Measurements from ENCODE around the gene TMEM156.
A peak's percentile ranks its signal among the peaks of the same experiment; 100 is the strongest.

Gene TMEM156

DNA sequence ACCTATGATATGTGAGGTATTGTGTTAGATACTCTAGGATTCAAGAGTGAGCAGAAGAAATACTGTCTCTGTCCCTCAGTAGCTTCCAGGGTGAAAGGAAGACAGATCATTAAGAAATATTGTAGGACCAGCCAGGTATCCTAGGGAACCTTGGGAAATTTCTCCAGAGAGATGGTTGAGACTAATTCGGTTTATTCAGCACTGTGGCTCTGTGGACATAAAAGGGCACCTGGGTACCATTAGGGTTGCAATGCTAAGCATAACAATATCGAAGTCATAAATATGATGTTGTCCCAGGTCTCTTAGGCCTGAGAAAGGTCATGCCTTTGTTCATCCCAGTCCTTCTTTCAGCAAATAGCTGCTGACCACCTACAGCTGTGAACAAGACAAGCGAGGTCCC lies 103.6 kb downstream of the TMEM156 start:
- Histone ChIP-seq H3K4me2 (ENCODE audit: low read length, poor library complexity, severe bottlenecking) (no peak overlapping the region), H3K79me1 (replicated peaks; ENCODE audit: low read length, poor library complexity, severe bottlenecking) (peaks cover 23% of the 10 kb centered on the region), H2BK12ac (ENCODE audit: low read length in 2 of 2) (no peak overlapping the region), H2AK5ac (ENCODE audit: low read length, severe bottlenecking) (no peak overlapping the region), H3K9ac (ENCODE audit: low read length) (no peak overlapping the region), H3K4ac (ENCODE audit: low read depth in 1 of 2, low read length in 2 of 2) (no peak overlapping the region), H3K9me3 (ENCODE audit: control insufficient read depth, low read length) (no peaks in the 10 kb centered on the region), H2AFZ (ENCODE audit: low read depth, low read length) (no peak overlapping the region), H2BK120ac (ENCODE audit: low read depth, low read length) (no peak overlapping the region), H3K27ac (ENCODE audit: low read length, poor library complexity, severe bottlenecking) (no peak overlapping the region), H3K18ac (ENCODE audit: low read depth in 1 of 2, low read length in 2 of 2) (no peak overlapping the region), H3K4me3 (ENCODE audit: insufficient read depth in 1 of 2, low read depth in 1 of 2, low read length in 2 of 2) (no peak overlapping the region), H4K8ac (ENCODE audit: low read length) (no peak overlapping the region), H4K91ac (ENCODE audit: low read length) (no peak overlapping the region), H3K36me3 (ENCODE audit: control insufficient read depth in 1 of 2, insufficient read depth in 2 of 2, low read depth in 1 of 2, low read length in 2 of 2) (peaks cover 28 to 97% of the 10 kb centered on the region in 2 experiments), H3K27me3 (ENCODE audit: control insufficient read depth in 1 of 2, insufficient read depth in 1 of 2, low read length in 2 of 2) (no peaks in the 10 kb centered on the region), H3K23ac (ENCODE audit: low read length in 2 of 2) (no peak overlapping the region), H2BK5ac (ENCODE audit: low read depth, low read length, poor library complexity, severe bottlenecking) (no peak overlapping the region), H2BK15ac (ENCODE audit: low read depth, poor library complexity, severe bottlenecking) (no peak overlapping the region), H3K14ac (ENCODE audit: low read length in 2 of 2) (no peak overlapping the region), H3K4me1 (ENCODE audit: control insufficient read depth, insufficient read depth, low read depth, low read length) (peaks cover 7% of the 10 kb centered on the region)
- no peak for DNase-seq
- 97% methylated on average over 3 of the region's 3 CpGs for WGBS

DNA sequence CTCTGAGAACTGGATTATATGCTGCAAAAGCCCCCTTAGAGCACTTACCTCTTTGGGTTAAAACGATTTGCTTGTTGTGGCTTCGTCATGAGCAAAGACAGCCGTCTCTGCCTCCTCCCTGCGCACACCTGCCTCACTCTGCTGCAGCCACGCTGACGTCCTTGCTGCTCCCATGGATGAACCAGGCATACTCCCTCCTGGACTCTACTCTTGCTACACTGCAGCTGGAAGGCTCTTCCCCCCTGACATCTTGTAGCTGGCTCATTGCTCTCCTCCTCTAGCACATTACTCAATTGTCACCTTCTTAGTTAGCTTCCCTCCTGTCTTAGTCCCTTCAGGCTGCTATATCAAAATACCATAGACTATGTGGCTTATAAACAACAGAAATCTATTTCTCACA lies 105.3 kb downstream of the TMEM156 start:
- no peak overlapping the region for H3K4me3 ChIP-seq (ENCODE audit: insufficient read depth in 1 of 2, low read depth in 1 of 2, low read length in 2 of 2)
- no peak overlapping the region for H3K27ac ChIP-seq (ENCODE audit: low read length, poor library complexity, severe bottlenecking)
- peaks cover 11% of the 10 kb centered on the region for H3K4me1 ChIP-seq (ENCODE audit: control insufficient read depth, insufficient read depth, low read depth, low read length)
- H3K9ac ChIP-seq (ENCODE audit: low read length) = no peak overlapping the region
- no peak overlapping the region for H2BK15ac ChIP-seq (ENCODE audit: low read depth, poor library complexity, severe bottlenecking)
- peaks cover 25 to 96% of the 10 kb centered on the region in 2 experiments for H3K36me3 ChIP-seq (ENCODE audit: control insufficient read depth in 1 of 2, insufficient read depth in 2 of 2, low read depth in 1 of 2, low read length in 2 of 2)
- H2AK5ac ChIP-seq (ENCODE audit: low read length, severe bottlenecking) = no peak overlapping the region
- peak overlapping the region; percentile 40 for H4K8ac ChIP-seq (ENCODE audit: low read length)
- H3K4ac ChIP-seq (ENCODE audit: low read depth in 1 of 2, low read length in 2 of 2) = no peak overlapping the region
- no peak overlapping the region for H2AFZ ChIP-seq (ENCODE audit: low read depth, low read length)
- no peak overlapping the region for H2BK12ac ChIP-seq (ENCODE audit: low read length in 2 of 2)
- H3K23ac ChIP-seq (ENCODE audit: low read length in 2 of 2) = no peak overlapping the region
- H2BK5ac ChIP-seq (ENCODE audit: low read depth, low read length, poor library complexity, severe bottlenecking) = no peak overlapping the region
- no peak overlapping the region for H3K4me2 ChIP-seq (ENCODE audit: low read length, poor library complexity, severe bottlenecking)
- H3K79me1 ChIP-seq (replicated peaks; ENCODE audit: low read length, poor library complexity, severe bottlenecking) = peaks cover 19% of the 10 kb centered on the region
- H3K14ac ChIP-seq (ENCODE audit: low read length in 2 of 2) = no peak overlapping the region
- DNase-seq = no peak
- no peak overlapping the region for H3K18ac ChIP-seq (ENCODE audit: low read depth in 1 of 2, low read length in 2 of 2)
- H4K91ac ChIP-seq (ENCODE audit: low read length) = no peak overlapping the region
- 97% methylated on average over 6 of the region's 6 CpGs for WGBS
- no peaks in the 10 kb centered on the region for H3K9me3 ChIP-seq (ENCODE audit: control insufficient read depth, low read length)
- H2BK120ac ChIP-seq (ENCODE audit: low read depth, low read length) = no peak overlapping the region
- no peaks in the 10 kb centered on the region for H3K27me3 ChIP-seq (ENCODE audit: control insufficient read depth in 1 of 2, insufficient read depth in 1 of 2, low read length in 2 of 2)

DNA sequence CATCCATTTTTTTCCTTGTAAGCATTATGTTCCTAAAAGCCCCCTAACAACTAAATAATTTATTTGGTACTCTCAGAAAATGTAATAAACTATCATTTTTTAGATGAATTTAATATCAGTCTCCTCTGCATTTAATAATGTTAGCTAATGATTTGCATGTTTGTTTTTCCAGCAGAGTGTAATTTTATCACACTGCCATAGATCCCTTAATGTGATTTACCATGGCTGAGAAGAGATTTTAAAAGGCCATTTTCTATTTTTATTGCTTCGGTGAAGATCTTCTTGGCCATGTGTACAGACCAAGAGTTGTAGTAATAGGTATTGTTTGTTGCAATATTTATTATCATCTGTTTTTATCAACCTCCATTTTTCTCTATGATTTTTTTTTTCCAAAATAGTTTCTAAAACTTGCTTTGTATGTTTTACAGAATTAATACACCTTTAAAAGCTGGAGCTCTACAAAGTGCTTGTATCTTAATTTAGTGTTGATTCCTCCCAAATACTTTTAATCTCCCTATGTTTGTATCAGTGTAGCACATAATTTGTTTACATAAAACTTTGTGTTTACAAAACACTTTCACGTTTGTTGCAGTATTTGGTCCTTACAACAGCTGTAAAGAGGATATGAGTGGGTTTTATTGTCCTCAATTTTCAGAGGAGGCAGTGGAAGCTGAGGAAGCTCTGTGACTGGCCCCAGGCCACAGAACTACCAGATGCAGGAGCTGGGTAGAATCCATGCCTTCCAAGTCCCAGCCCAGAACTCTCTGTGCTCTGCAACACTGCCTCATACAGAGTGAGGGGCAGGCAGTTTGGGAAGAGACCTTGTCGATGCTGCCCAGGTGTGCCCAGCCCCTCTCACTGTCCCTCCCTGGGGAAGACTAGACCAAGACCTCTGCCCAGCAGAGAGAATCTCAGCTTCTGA lies 106.5 kb downstream of the TMEM156 start:
- no peak overlapping the region for H3K14ac ChIP-seq (ENCODE audit: low read length in 2 of 2)
- H4K91ac ChIP-seq (ENCODE audit: low read length) = no peak overlapping the region
- peaks cover 13% of the 10 kb centered on the region for H3K4me1 ChIP-seq (ENCODE audit: control insufficient read depth, insufficient read depth, low read depth, low read length)
- H4K8ac ChIP-seq (ENCODE audit: low read length) = no peak overlapping the region
- no peaks in the 10 kb centered on the region for H3K9me3 ChIP-seq (ENCODE audit: control insufficient read depth, low read length)
- no peak overlapping the region for H3K4ac ChIP-seq (ENCODE audit: low read depth in 1 of 2, low read length in 2 of 2)
- H2BK12ac ChIP-seq (ENCODE audit: low read length in 2 of 2) = no peak overlapping the region
- H2BK120ac ChIP-seq (ENCODE audit: low read depth, low read length) = no peak overlapping the region
- H2AK5ac ChIP-seq (ENCODE audit: low read length, severe bottlenecking) = no peak overlapping the region
- H3K4me3 ChIP-seq (ENCODE audit: insufficient read depth in 1 of 2, low read depth in 1 of 2, low read length in 2 of 2) = no peak overlapping the region
- H3K9ac ChIP-seq (ENCODE audit: low read length) = no peak overlapping the region
- no peak overlapping the region for H2AFZ ChIP-seq (ENCODE audit: low read depth, low read length)
- peaks cover 28 to 96% of the 10 kb centered on the region in 2 experiments for H3K36me3 ChIP-seq (ENCODE audit: control insufficient read depth in 1 of 2, insufficient read depth in 2 of 2, low read depth in 1 of 2, low read length in 2 of 2)
- H3K79me1 ChIP-seq (replicated peaks; ENCODE audit: low read length, poor library complexity, severe bottlenecking) = peaks cover 21% of the 10 kb centered on the region
- no peak overlapping the region for H2BK5ac ChIP-seq (ENCODE audit: low read depth, low read length, poor library complexity, severe bottlenecking)
- peak overlapping the region in 1 of 2 experiments; percentile 23 for H3K23ac ChIP-seq (ENCODE audit: low read length in 2 of 2)
- 43% methylated on average over 2 of the region's 3 CpGs for WGBS
- H3K4me2 ChIP-seq (ENCODE audit: low read length, poor library complexity, severe bottlenecking) = no peak overlapping the region
- DNase-seq = no peak
- no peak overlapping the region for H3K27ac ChIP-seq (ENCODE audit: low read length, poor library complexity, severe bottlenecking)
- H3K27me3 ChIP-seq (ENCODE audit: control insufficient read depth in 1 of 2, insufficient read depth in 1 of 2, low read length in 2 of 2) = no peaks in the 10 kb centered on the region
- no peak overlapping the region for H3K18ac ChIP-seq (ENCODE audit: low read depth in 1 of 2, low read length in 2 of 2)
- H2BK15ac ChIP-seq (ENCODE audit: low read depth, poor library complexity, severe bottlenecking) = no peak overlapping the region

DNA sequence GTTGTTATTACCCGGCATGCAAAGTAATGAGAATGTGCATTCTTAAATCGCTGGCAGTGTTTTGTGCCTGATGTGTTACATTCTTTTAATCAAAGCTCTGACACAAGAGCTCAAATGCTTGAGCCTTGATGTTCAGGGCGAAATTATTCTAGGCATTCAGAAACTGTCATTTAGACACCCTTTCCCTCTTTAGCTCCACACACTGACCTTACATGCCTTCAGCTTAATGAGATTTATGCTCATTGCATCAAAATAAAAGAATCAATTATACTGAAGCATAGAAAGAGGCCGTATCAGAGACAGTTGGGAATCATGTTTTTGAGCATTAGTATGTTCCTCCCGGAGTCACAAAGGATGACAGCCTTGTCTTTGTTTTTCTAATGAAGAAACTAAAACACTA lies 107.9 kb downstream of the TMEM156 start:
- Histone ChIP-seq H3K14ac (ENCODE audit: low read length in 2 of 2) (no peak overlapping the region), H3K79me1 (replicated peaks; ENCODE audit: low read length, poor library complexity, severe bottlenecking) (peaks cover 27% of the 10 kb centered on the region), H3K9me3 (ENCODE audit: control insufficient read depth, low read length) (no peaks in the 10 kb centered on the region), H2BK5ac (ENCODE audit: low read depth, low read length, poor library complexity, severe bottlenecking) (no peak overlapping the region), H2BK120ac (ENCODE audit: low read depth, low read length) (no peak overlapping the region), H2BK15ac (ENCODE audit: low read depth, poor library complexity, severe bottlenecking) (no peak overlapping the region), H3K23ac (ENCODE audit: low read length in 2 of 2) (no peak overlapping the region), H2BK12ac (ENCODE audit: low read length in 2 of 2) (no peak overlapping the region), H3K4me3 (ENCODE audit: insufficient read depth in 1 of 2, low read depth in 1 of 2, low read length in 2 of 2) (no peak overlapping the region), H4K8ac (ENCODE audit: low read length) (no peak overlapping the region), H3K4me2 (ENCODE audit: low read length, poor library complexity, severe bottlenecking) (no peak overlapping the region), H3K18ac (ENCODE audit: low read depth in 1 of 2, low read length in 2 of 2) (no peak overlapping the region), H3K36me3 (ENCODE audit: control insufficient read depth in 1 of 2, insufficient read depth in 2 of 2, low read depth in 1 of 2, low read length in 2 of 2) (peaks cover 36 to 96% of the 10 kb centered on the region in 2 experiments), H3K27ac (ENCODE audit: low read length, poor library complexity, severe bottlenecking) (peak overlapping the region; percentile 76), H3K9ac (ENCODE audit: low read length) (no peak overlapping the region), H3K27me3 (ENCODE audit: control insufficient read depth in 1 of 2, insufficient read depth in 1 of 2, low read length in 2 of 2) (no peaks in the 10 kb centered on the region), H2AK5ac (ENCODE audit: low read length, severe bottlenecking) (no peak overlapping the region), H3K4me1 (ENCODE audit: control insufficient read depth, insufficient read depth, low read depth, low read length) (peaks cover 13% of the 10 kb centered on the region), H3K4ac (ENCODE audit: low read depth in 1 of 2, low read length in 2 of 2) (no peak overlapping the region), H4K91ac (ENCODE audit: low read length) (no peak overlapping the region), H2AFZ (ENCODE audit: low read depth, low read length) (no peak overlapping the region)
- WGBS = 95% methylated on average over 5 of the region's 5 CpGs
- DNase-seq = no peak
